BJ (cell line): ENCODE measurements around the gene ACVR1. TPM values are rescaled to one million over a fixed set of nuclear protein-coding genes. Genes with fewer than 3 reads are reported as not detected.

ENCODE experiments used
- CTCF ChIA-PET: fragments of 350-600 bp; formaldehyde crosslinking; extraction: SDS; loops from one replicate; lab custom pipeline; 2021; ENCODE audit warnings: antibody characterized with exemption, inconsistent platforms; lab: Yijun Ruan, JAX
- POLR2A ChIA-PET: fragments of 300-600 bp; sonication (Branson Sonifier 250); formaldehyde crosslinking; extraction: SDS; loops from one replicate; lab custom pipeline; 2021; ENCODE audit warnings: antibody characterized with exemption; lab: Charles Lee
- DNase-seq: peaks from one replicate; pipeline ENCODE4 v3.0.0-alpha.2; 2011; ENCODE audit warnings: low read depth
- H3K27me3 ChIP-seq: 2 replicates; pipeline ENCODE4 v1.6.0; 2011; ENCODE audit warnings: low read length; ENCODE audit not compliant: control insufficient read depth, insufficient read depth
- H3K36me3 ChIP-seq: 2 replicates; pipeline ENCODE4 v1.5.1; 2011; ENCODE audit warnings: low read length; ENCODE audit not compliant: control insufficient read depth, insufficient read depth
- H3K4me3 ChIP-seq: 2 replicates; pipeline ENCODE4 v1.5.1; 2011; ENCODE audit warnings: low read depth, mild to moderate bottlenecking, control low read depth, low read length
- polyA plus RNA-seq: library from polyadenylated mRNA; depleted of rRNA; stranded (reverse); fragments of >200 nt; gene quantifications from 2 replicates; pipeline ENCODE4 v1.2.3, GENCODE V29; 2011
- TF ChIP-seq, protein P1 (sequence below): IDR thresholded peaks from 2 replicates; pipeline ENCODE4 v1.5.1; 2011; ENCODE audit warnings: low read depth, mild to moderate bottlenecking, control low read depth, inconsistent platforms, low read length, moderate library complexity; ENCODE audit not compliant: insufficient read depth

Gene ACVR1
- polyA plus RNA-seq, 1 experiment, result 28.5 TPM

DNA sequence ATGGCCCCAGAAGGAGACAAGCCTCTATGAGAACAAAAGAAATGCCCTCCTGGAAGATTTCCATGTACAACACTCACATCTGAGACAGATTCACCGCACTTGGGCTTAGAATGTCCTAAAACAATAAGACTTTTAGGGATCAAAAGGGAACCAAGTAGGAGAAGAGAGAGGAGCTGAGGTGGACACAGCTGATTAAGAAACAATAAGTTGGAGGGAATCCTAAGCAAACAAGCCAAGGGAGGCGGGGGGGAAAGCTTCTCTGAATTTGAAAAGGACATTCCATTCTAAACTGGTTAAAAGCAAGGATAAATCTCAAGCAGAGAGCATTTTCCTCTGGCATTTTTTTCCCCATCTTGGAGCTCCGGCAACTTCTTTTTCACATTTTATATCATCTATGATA lies 9.9 kb downstream of the ACVR1 start:
- POLR2A ChIA-PET, result no interaction called here
- H3K4me3 ChIP-seq, result no peak overlapping the region
- no peak for DNase-seq
- CTCF ChIA-PET, result interaction anchor here (0.6 kb wide), 1 partner anchor 11 kb away, joined by 3 read pairs; no protein-coding TSS in a partner anchor
- TF ChIP-seq, protein P1, sequence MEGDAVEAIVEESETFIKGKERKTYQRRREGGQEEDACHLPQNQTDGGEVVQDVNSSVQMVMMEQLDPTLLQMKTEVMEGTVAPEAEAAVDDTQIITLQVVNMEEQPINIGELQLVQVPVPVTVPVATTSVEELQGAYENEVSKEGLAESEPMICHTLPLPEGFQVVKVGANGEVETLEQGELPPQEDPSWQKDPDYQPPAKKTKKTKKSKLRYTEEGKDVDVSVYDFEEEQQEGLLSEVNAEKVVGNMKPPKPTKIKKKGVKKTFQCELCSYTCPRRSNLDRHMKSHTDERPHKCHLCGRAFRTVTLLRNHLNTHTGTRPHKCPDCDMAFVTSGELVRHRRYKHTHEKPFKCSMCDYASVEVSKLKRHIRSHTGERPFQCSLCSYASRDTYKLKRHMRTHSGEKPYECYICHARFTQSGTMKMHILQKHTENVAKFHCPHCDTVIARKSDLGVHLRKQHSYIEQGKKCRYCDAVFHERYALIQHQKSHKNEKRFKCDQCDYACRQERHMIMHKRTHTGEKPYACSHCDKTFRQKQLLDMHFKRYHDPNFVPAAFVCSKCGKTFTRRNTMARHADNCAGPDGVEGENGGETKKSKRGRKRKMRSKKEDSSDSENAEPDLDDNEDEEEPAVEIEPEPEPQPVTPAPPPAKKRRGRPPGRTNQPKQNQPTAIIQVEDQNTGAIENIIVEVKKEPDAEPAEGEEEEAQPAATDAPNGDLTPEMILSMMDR, result no peak
- H3K36me3 ChIP-seq, result no peaks in the 10 kb centered on the region
- H3K27me3 ChIP-seq, result no peaks in the 10 kb centered on the region

GRCh38 chr2:157864857-157865430 lies 11.2 kb downstream of the ACVR1 start:
- TF ChIP-seq, protein P1, result no peak
- Histone ChIP-seq H3K27me3 (no peaks in the 10 kb centered on the region), H3K36me3 (no peaks in the 10 kb centered on the region), H3K4me3 (no peak overlapping the region)
- POLR2A ChIA-PET, result no interaction called here
- DNase-seq, result no peak
- CTCF ChIA-PET, result interaction anchor here (0.8 kb wide), 1 partner anchor 11 kb away, joined by 4 read pairs; the partner anchor contains the start of gene ACVR1

- ChIA-PET CTCF (no interaction called here), POLR2A (no interaction called here)
- H3K4me3 ChIP-seq, result no peak overlapping the region
- H3K27me3 ChIP-seq, result no peaks in the 10 kb centered on the region
- no peak for DNase-seq
- TF ChIP-seq, protein P1, result no peak
- no peaks in the 10 kb centered on the region for H3K36me3 ChIP-seq
Measured at GRCh38 chr2:157858846-157859245, 17.3 kb downstream of the ACVR1 start.

GRCh38 chr2:157857881-157858280 lies 18.2 kb downstream of the ACVR1 start:
- CTCF ChIA-PET, result interaction anchor here (1.0 kb wide), 1 partner anchor 14 kb away, joined by 3 read pairs; no protein-coding TSS in a partner anchor
- no peak for DNase-seq
- POLR2A ChIA-PET, result no interaction called here
- Histone ChIP-seq H3K36me3 (no peaks in the 10 kb centered on the region), H3K27me3 (no peaks in the 10 kb centered on the region), H3K4me3 (no peak overlapping the region)
- TF ChIP-seq, protein P1, result no peak

DNA sequence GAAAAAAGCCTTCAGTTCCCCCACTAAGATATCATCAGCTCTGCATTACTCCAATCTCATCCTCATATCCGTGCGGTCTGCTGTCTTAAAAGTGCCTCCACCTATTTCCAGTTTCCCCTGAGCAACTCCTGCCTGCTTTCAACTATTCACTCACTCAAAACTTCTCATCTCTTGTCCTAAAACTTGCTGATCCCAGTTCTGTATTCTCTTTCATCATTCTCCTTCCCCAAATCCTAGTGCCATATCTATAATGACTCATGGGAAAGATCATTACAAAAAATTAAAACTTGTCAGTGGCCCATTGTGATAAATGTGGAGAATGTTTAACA lies 20.0 kb downstream of the ACVR1 start:
- CTCF ChIA-PET, result no interaction called here

More for the DNA sequence above, 20.0 kb downstream of the ACVR1 start:
- no peak overlapping the region for H3K4me3 ChIP-seq
- POLR2A ChIA-PET, result no interaction called here
- H3K27me3 ChIP-seq, result no peaks in the 10 kb centered on the region
- TF ChIP-seq, protein P1, result no peak
- no peaks in the 10 kb centered on the region for H3K36me3 ChIP-seq
- no peak for DNase-seq
